GM18873 (cell line): ENCODE results near the gene NCAM2.

Experiments used
- ATAC-seq: cut with Tn5 transposase; IDR thresholded peaks from one replicate; pipeline ENCODE4 v1.9.1; 2021; ENCODE audit warnings: mild to moderate bottlenecking, moderate library complexity, moderate number of reproducible peaks; ENCODE audit not compliant: unreplicated experiment, low FRiP score

The NCAM2 gene

GRCh38 chr21:21286170-21286798 lies 288.1 kb downstream of the NCAM2 start:
- ATAC-seq: no peak

- no peak for ATAC-seq
These were observed 292.5 kb downstream of the NCAM2 start for GRCh38 chr21:21290751-21291150.

GRCh38 chr21:21291883-21292569 lies 293.8 kb downstream of the NCAM2 start:
- no peak for ATAC-seq

- no peak for ATAC-seq
These were observed 297.1 kb downstream of the NCAM2 start for GRCh38 chr21:21295303-21295702.

GRCh38 chr21:21297211-21297610 lies 299.0 kb downstream of the NCAM2 start:
- no peak for ATAC-seq

- ATAC-seq: no peak
These were observed 302.8 kb downstream of the NCAM2 start for GRCh38 chr21:21301013-21301412.

- no peak for ATAC-seq
These were observed 311.3 kb downstream of the NCAM2 start for GRCh38 chr21:21309510-21309909.

GRCh38 chr21:21324297-21324696 lies 326.1 kb downstream of the NCAM2 start:
- no peak for ATAC-seq

GRCh38 chr21:21332492-21332891 lies 334.3 kb downstream of the NCAM2 start:
- ATAC-seq: no peak

GRCh38 chr21:21341041-21341440 lies 342.8 kb downstream of the NCAM2 start:
- ATAC-seq: no peak

GRCh38 chr21:21345296-21345695 lies 347.1 kb downstream of the NCAM2 start:
- ATAC-seq: no peak

- no peak for ATAC-seq
These were observed 347.7 kb downstream of the NCAM2 start for GRCh38 chr21:21345872-21346271.

- no peak for ATAC-seq
These were observed 368.1 kb downstream of the NCAM2 start for GRCh38 chr21:21366277-21366676.

GRCh38 chr21:21367583-21367982 lies 369.4 kb downstream of the NCAM2 start:
- no peak for ATAC-seq

- no peak for ATAC-seq
These were observed 375.8 kb downstream of the NCAM2 start for GRCh38 chr21:21373969-21374368.

- ATAC-seq: no peak
These were observed 384.9 kb downstream of the NCAM2 start for GRCh38 chr21:21383126-21383525.

- ATAC-seq: no peak
These were observed 386.8 kb downstream of the NCAM2 start for GRCh38 chr21:21384977-21385376.

- ATAC-seq: no peak
These were observed 387.2 kb downstream of the NCAM2 start for GRCh38 chr21:21385404-21385803.

- ATAC-seq: no peak
These were observed 389.7 kb downstream of the NCAM2 start for GRCh38 chr21:21387916-21388315.

- ATAC-seq: no peak
These were observed 395.9 kb downstream of the NCAM2 start for GRCh38 chr21:21394064-21394463.

- no peak for ATAC-seq
These were observed 398.2 kb downstream of the NCAM2 start for GRCh38 chr21:21396424-21396823.

GRCh38 chr21:21397464-21397863 lies 399.3 kb downstream of the NCAM2 start:
- ATAC-seq: no peak
